K562 (cell line): ENCODE data around the gene FPR1. TPM values are rescaled to one million over a fixed set of nuclear protein-coding genes. Genes with fewer than 3 reads are reported as not detected.

Experiments
- ATAC-seq: fragments of 200-7000 bp; cut with Tn5 transposase; 3 replicates; pipeline ENCODE4 v1.9.1; 2020; ENCODE audit warnings: moderate library complexity
- BruUV-seq: library from RNA; stranded (reverse); fragments of 400-500 nt; replicated peaks from 2 replicates; lab custom pipeline; 2021; lab: Mats Ljungman, UMichigan
- CTCF ChIA-PET: fragments of 300-600 bp; formaldehyde crosslinking; extraction: SDS; loops from one replicate; lab custom pipeline; 2021; ENCODE audit warnings: low intra/inter-chr PET ratio; lab: Yijun Ruan, JAX
- POLR2A ChIA-PET: fragments of 300-600, 350-650 bp; sonication (Branson Sonifier 250); formaldehyde crosslinking; extraction: SDS; loops from one replicate; lab custom pipeline; 2021; ENCODE audit warnings: antibody characterized with exemption, inconsistent platforms; lab: Yijun Ruan, JAX
- DNase-seq, 4 experiments: peaks; one replicate each; pipeline versions ENCODE4 v3.0.0 to v3.0.0-alpha.2; 2011 to 2018; ENCODE audit warnings: low spot score in 3 of 4, mixed read lengths in 3 of 4; ENCODE audit errors: extremely low read depth in 1 of 4
- FAIRE-seq: peaks from 2 replicates; lab custom pipeline; 2011; peaks lifted over from hg19 to GRCh38; lab: Jason Lieb, UNC
- H2AFZ ChIP-seq: 2 replicates; pipeline ENCODE4 v1.6.0; 2011; ENCODE audit warnings: low read depth, low read length, control low read depth, inconsistent platforms
- H3K27ac ChIP-seq: fragments of 200-600 bp; 3 replicates; pipeline ENCODE4 v1.8.0; 2011; ENCODE audit warnings: low read depth, mild to moderate bottlenecking, control low read depth, inconsistent platforms, low read length, moderate library complexity, mixed read lengths; ENCODE audit errors: extremely low read depth
- H3K27me3 ChIP-seq, 2 experiments: fragments of 300-600 bp in 1 of 2; 2 replicates in 1 of 2; 3 replicates in 1 of 2; pipeline versions ENCODE4 v1.6.0 to v1.8.0; 2011; ENCODE audit warnings: inconsistent platforms in 2 of 2, low read length in 2 of 2, mild to moderate bottlenecking in 1 of 2, mixed read lengths in 1 of 2, moderate library complexity in 1 of 2; ENCODE audit not compliant: control insufficient read depth in 2 of 2, insufficient read depth in 2 of 2
- H3K36me3 ChIP-seq: fragments of 300-600 bp; 3 replicates; pipeline ENCODE4 v1.8.0; 2011; ENCODE audit warnings: mild to moderate bottlenecking, low read length, inconsistent platforms; ENCODE audit not compliant: control insufficient read depth, insufficient read depth
- H3K4me1 ChIP-seq, 2 experiments: fragments of 200-600 bp in 1 of 2; replicated peaks in 1 of 2; 2 replicates in 1 of 2; 3 replicates in 1 of 2; pipeline versions ENCODE4 v1.5.1 to v1.8.0; 2011; ENCODE audit warnings: inconsistent platforms in 2 of 2, low read length in 2 of 2, mild to moderate bottlenecking in 1 of 2, mixed read lengths in 1 of 2, moderate library complexity in 1 of 2; ENCODE audit not compliant: control insufficient read depth in 2 of 2, insufficient read depth in 2 of 2
- H3K4me2 ChIP-seq: 2 replicates; pipeline ENCODE4 v1.6.1; 2011; ENCODE audit warnings: low read length, control low read depth, inconsistent platforms, mixed read lengths; ENCODE audit not compliant: insufficient read depth
- H3K4me3 ChIP-seq: fragments of 200-600 bp; sonication (generic), shearing (Covaris generic); 2 replicates; pipeline ENCODE4 v1.5.1; 2016; ENCODE audit warnings: control low read depth, inconsistent platforms
- H3K79me2 ChIP-seq: fragments of 200-600 bp; 3 replicates; pipeline ENCODE4 v1.8.0; 2011; ENCODE audit warnings: low read length, inconsistent platforms; ENCODE audit not compliant: control insufficient read depth, insufficient read depth
- H3K9ac ChIP-seq, 2 experiments: 2 replicates each; pipeline versions ENCODE4 v1.6.0 to v1.6.1; 2011; ENCODE audit warnings: low read depth in 2 of 2, low read length in 2 of 2, control low read depth in 1 of 2, inconsistent platforms in 1 of 2, mild to moderate bottlenecking in 1 of 2, mixed read lengths in 1 of 2; ENCODE audit not compliant: insufficient read depth in 1 of 2
- H3K9me1 ChIP-seq: one replicate; pipeline ENCODE4 v1.6.0; 2011; ENCODE audit warnings: inconsistent platforms, mild to moderate bottlenecking, low read length, moderate library complexity; ENCODE audit not compliant: control insufficient read depth, insufficient read depth
- H3K9me3 ChIP-seq: replicated peaks from 2 replicates; pipeline ENCODE4 v1.5.1; 2011; ENCODE audit warnings: low read depth, low read length, inconsistent platforms; ENCODE audit not compliant: control insufficient read depth, insufficient read depth
- H4K20me1 ChIP-seq: replicated peaks from 2 replicates; pipeline ENCODE4 v1.6.1; 2011; ENCODE audit warnings: low read length, inconsistent platforms, mixed read lengths; ENCODE audit not compliant: control insufficient read depth, insufficient read depth
- CCNT2 ChIP-seq: IDR thresholded peaks from 2 replicates; pipeline ENCODE4 v1.6.1; 2011; ENCODE audit warnings: borderline replicate concordance, low read depth, mild to moderate bottlenecking, moderate library complexity, mixed read lengths, low read length; ENCODE audit not compliant: insufficient read length; ENCODE audit errors: extremely low read depth
- CREBBP ChIP-seq: IDR thresholded peaks from one replicate; pipeline ENCODE4 v1.6.1; 2012; ENCODE audit warnings: low read depth, mild to moderate bottlenecking, control low read depth, inconsistent platforms, low read length
- CTBP1 ChIP-seq: fragments of 450-650 bp; IDR thresholded peaks from 2 replicates; pipeline ENCODE4 v1.6.1; 2016; ENCODE audit warnings: borderline replicate concordance
- E2F4 ChIP-seq: sonication (generic); formaldehyde crosslinking; IDR thresholded peaks from 2 replicates; pipeline ENCODE4 v1.8.0; 2022; ENCODE audit warnings: mild to moderate bottlenecking, low read depth, missing genetic modification reagents
- ERF ChIP-seq: fragments of 450-650 bp; formaldehyde crosslinking; IDR thresholded peaks from 2 replicates; pipeline ENCODE4 v1.4.0; 2020; ENCODE audit warnings: mild to moderate bottlenecking, mixed read lengths
- HIVEP1 ChIP-seq: fragments of 250-450 bp; sonication (Bioruptor Pico); IDR thresholded peaks from 2 replicates; pipeline ENCODE4 v1.4.0; 2020; ENCODE audit warnings: mild to moderate bottlenecking
- JUNB ChIP-seq: fragments of 450-650 bp; formaldehyde crosslinking; conservative IDR thresholded peaks from 2 replicates; pipeline ENCODE4 v1.4.0; 2020; ENCODE audit warnings: mild to moderate bottlenecking
- KLF6 ChIP-seq: fragments of 250-450 bp; sonication (Bioruptor Pico); IDR thresholded peaks from 2 replicates; pipeline ENCODE4 v1.4.0; 2020; ENCODE audit warnings: mild to moderate bottlenecking, moderate library complexity, borderline replicate concordance
- NKRF ChIP-seq: fragments of 450-650 bp; IDR thresholded peaks from 2 replicates; pipeline ENCODE4 v1.6.1; 2016; ENCODE audit warnings: borderline replicate concordance
- PHF20 ChIP-seq: fragments of 450-650 bp; IDR thresholded peaks from 2 replicates; pipeline ENCODE4 v1.6.1; 2018; ENCODE audit not compliant: partially characterized antibody
- PURB ChIP-seq: sonication (generic); formaldehyde crosslinking; IDR thresholded peaks from 2 replicates; pipeline ENCODE4 v1.9.0; 2021; ENCODE audit warnings: low read depth, mild to moderate bottlenecking, missing genetic modification reagents
- RFX1 ChIP-seq: fragments of 450-650 bp; IDR thresholded peaks from 2 replicates; pipeline ENCODE4 v1.6.1; 2016; ENCODE audit warnings: mild to moderate bottlenecking, moderate library complexity
- RNF2 ChIP-seq: sonication (generic); IDR thresholded peaks from 2 replicates; pipeline ENCODE4 v1.6.1; 2016
- THRA ChIP-seq: fragments of 450-650 bp; IDR thresholded peaks from 2 replicates; pipeline ENCODE4 v1.6.1; 2017; ENCODE audit warnings: mild to moderate bottlenecking, moderate library complexity
- VEZF1 ChIP-seq: fragments of 200-800 bp; sonication (Bioruptor generic); IDR thresholded peaks from 2 replicates; pipeline ENCODE4 v1.6.1; 2017; ENCODE audit warnings: missing genetic modification characterization, missing compliant biosample characterization
- ZNF316 ChIP-seq: fragments of 450-650 bp; IDR thresholded peaks from 2 replicates; pipeline ENCODE4 v1.6.1; 2016
- WGBS: fragments of 100-300 bp; shearing (Covaris generic); methylation state at CpG from one replicate; pipeline ENCODE4 v1.1.6; 2016; ENCODE audit warnings: low coverage, mixed read lengths; ENCODE audit not compliant: insufficient coverage; ENCODE audit errors: missing lambda C conversion rate; 5-methylcytosine and 5-hydroxymethylcytosine counted together
- in situ Hi-C: fragments of 300-500 bp; cut with MboI; formaldehyde crosslinking; loops from 4 replicates; pipeline ENCODE4 v1.15.0; 2018; ENCODE audit warnings: inconsistent platforms, mixed read lengths
- intact Hi-C: fragments of 100-400 bp; cut with micrococcal nuclease; formaldehyde crosslinking; loops from 2 replicates; pipeline ENCODE4 v1.14.2; 2022
- polyA plus RNA-seq, 8 experiments: library from polyadenylated mRNA; depleted of rRNA in 4 of 8; stranded (reverse) in 5 of 8; unstranded in 3 of 8; fragments of >200 nt; fragmentation: Nextera tagmentation in 2 of 8; fragmentation: Illumina TruSeq in 1 of 8; extraction: Ambion mirVana in 2 of 8; extraction: Trizol in 1 of 8; gene quantifications; 2 replicates each; pipeline versions ENCODE4 v1.2.1 to v1.2.3, GENCODE V29; 2011 to 2014; ENCODE audit warnings: inconsistent platforms in 1 of 8, missing spikeins in 1 of 8
- total RNA-seq, 7 experiments: library from RNA; depleted of rRNA in 6 of 7; stranded (reverse); fragments of >200 nt in 6 of 7; fragmentation: Illumina TruSeq in 2 of 7; extraction: Trizol in 2 of 7; gene quantifications; 2 replicates each; pipeline versions ENCODE4 v1.2.1 to v1.2.3, GENCODE V29; 2011 to 2021; ENCODE audit warnings: low replicate concordance in 1 of 7

The FPR1 gene
- total and polyA plus RNA-seq, 9 of the 15 experiments (the other 6 are each of a cell fraction or from before 2014, with no cell fraction given), result 0.06 to 0.25 (median 0.14) TPM; not detected in 4

- Histone ChIP-seq H3K9me1 (no peaks in the 10 kb centered on the region), H4K20me1 (no peaks in the 10 kb centered on the region), H3K4me2 (no peak overlapping the region; the same call in 1 of the 2 replicates), H3K4me3 (no peak overlapping the region), H3K36me3 (no peaks in the 10 kb centered on the region), H3K27ac (no peak overlapping the region), H3K27me3 (no peaks in the 10 kb centered on the region), H3K4me1 (peaks cover 12 to 29% of the 10 kb centered on the region in 2 experiments; a peak in 4 of 5 replicates), H3K9ac (no peak overlapping the region; a peak in 1 of 4 replicates), H3K9me3 (no peaks in the 10 kb centered on the region), H2AFZ (peak overlapping the region; percentile 38; the same call in 1 of the 2 replicates), H3K79me2 (no peaks in the 10 kb centered on the region)
- intact Hi-C loops, result no loop called here
- in situ Hi-C loops, result no loop called here
- ATAC-seq (peak; percentile 95), DNase-seq (peak; percentile 74 to 84 (median 80)), FAIRE-seq (peak; percentile 49)
- 45% methylated on average over 4 of the region's 14 CpGs for WGBS
- POLR2A ChIA-PET, result interaction anchor here (0.6 to 0.7 kb wide), 3 partner anchors 16 to 81 kb away, joined by 3 read pairs; no protein-coding TSS in a partner anchor
- CTCF ChIA-PET, result no interaction called here
- no TSS peak for BruUV-seq
- peak; percentile 43; the same call in 1 of the 2 replicates for TF ChIP-seq VEZF1 (CRISPR knock-in tag)
- no peak for TF ChIP-seq CCNT2
- TF ChIP-seq ERF (CRISPR knock-in tag), result no peak
- no peak for TF ChIP-seq THRA
- no peak for TF ChIP-seq PURB (CRISPR knock-in tag)
- no peak for TF ChIP-seq E2F4 (CRISPR knock-in tag)
- TF ChIP-seq CREBBP, result no peak
- TF ChIP-seq NKRF, result no peak
- no peak for TF ChIP-seq ZNF316
- no peak for TF ChIP-seq KLF6
- TF ChIP-seq PHF20, result no peak
- no peak for TF ChIP-seq HIVEP1 (CRISPR knock-in tag)
- peak; percentile 66 for TF ChIP-seq RFX1
- TF ChIP-seq JUNB (CRISPR knock-in tag), result no peak
- peak; percentile 55; the same call in 1 of the 2 replicates for TF ChIP-seq CTBP1
- no peak for TF ChIP-seq RNF2
Measured at GRCh38 chr19:51726049-51726448, 25.6 kb downstream of the FPR1 start.
